OCI-LY1 (cell line): ENCODE results near the gene ODF4.
"Not testable (repeated sequence)": the region's sequence is repeated elsewhere in the genome, so short reads cannot be mapped to it uniquely, and the experiment has no call there.

ENCODE experiments used
- H2AFZ ChIP-seq: fragments of 200-600 bp; sonication (generic), shearing (Covaris generic); 2 replicates; pipeline ENCODE4 v1.6.0; 2014; ENCODE audit warnings: antibody characterized with exemption, mild to moderate bottlenecking, low read length
- H3F3A ChIP-seq: fragments of 200-600 bp; sonication (generic), shearing (Covaris generic); 2 replicates; pipeline ENCODE4 v1.6.0; 2014; ENCODE audit warnings: mild to moderate bottlenecking, antibody characterized with exemption, low read length, moderate library complexity; ENCODE audit not compliant: insufficient read depth
- H3K27ac ChIP-seq: fragments of 200-600 bp; sonication (generic); 2 replicates; pipeline ENCODE4 v1.5.1; 2014; ENCODE audit warnings: low read length, mixed run types, mild to moderate bottlenecking, low read depth; ENCODE audit not compliant: poor library complexity, severe bottlenecking
- H3K27me3 ChIP-seq: fragments of 200-600 bp; sonication (generic); 2 replicates; pipeline ENCODE4 v1.6.0; 2014; ENCODE audit warnings: antibody characterized with exemption, mild to moderate bottlenecking, low read length, moderate library complexity; ENCODE audit not compliant: insufficient read depth
- H3K36me3 ChIP-seq: fragments of 200-600 bp; sonication (generic); 2 replicates; pipeline ENCODE4 v1.6.1; 2014; ENCODE audit warnings: mild to moderate bottlenecking, antibody characterized with exemption, low read length, moderate library complexity, mixed read lengths; ENCODE audit not compliant: insufficient read depth
- H3K4me1 ChIP-seq: fragments of 200-600 bp; sonication (generic); 2 replicates; pipeline ENCODE4 v1.5.1; 2014; ENCODE audit warnings: mild to moderate bottlenecking, low read length, moderate library complexity; ENCODE audit not compliant: insufficient read depth, severe bottlenecking
- H3K4me2 ChIP-seq: fragments of 200-600 bp; sonication (generic), shearing (Covaris generic); 2 replicates; pipeline ENCODE4 v1.6.1; 2014; ENCODE audit warnings: low read length
- H3K4me3 ChIP-seq: fragments of 200-600 bp; sonication (generic); 2 replicates; pipeline ENCODE4 v1.5.1; 2014; ENCODE audit warnings: low read length, low read depth, mild to moderate bottlenecking, mixed read lengths; ENCODE audit not compliant: poor library complexity, severe bottlenecking
- H3K79me2 ChIP-seq: fragments of 200-600 bp; shearing (Covaris generic); 2 replicates; pipeline ENCODE4 v1.6.1; 2016; ENCODE audit warnings: mixed run types, low read length, mixed read lengths; ENCODE audit not compliant: insufficient read depth
- H3K9ac ChIP-seq: fragments of 200-600 bp; sonication (generic), shearing (Covaris generic); 2 replicates; pipeline ENCODE4 v1.6.1; 2014; ENCODE audit warnings: mild to moderate bottlenecking, low read length, mixed read lengths
- H3K9me2 ChIP-seq: fragments of 200-600 bp; sonication (generic), shearing (Covaris generic); 2 replicates; pipeline ENCODE4 v1.6.1; 2014; ENCODE audit warnings: low read depth, mild to moderate bottlenecking, low read length, mixed read lengths
- H3K9me3 ChIP-seq: fragments of 200-600 bp; shearing (Covaris generic); 2 replicates; pipeline ENCODE4 v1.6.1; 2014; ENCODE audit warnings: low read length, mixed read lengths
- H4K20me1 ChIP-seq: fragments of 200-600 bp; sonication (generic), shearing (Covaris generic); 2 replicates; pipeline ENCODE4 v1.6.0; 2016; ENCODE audit warnings: mild to moderate bottlenecking, low read length; ENCODE audit not compliant: insufficient read depth
- CTCF ChIP-seq: fragments of 200-600 bp; sonication (generic), shearing (Covaris generic); IDR thresholded peaks from 2 replicates; pipeline ENCODE4 v1.5.1; 2017; ENCODE audit warnings: mild to moderate bottlenecking, antibody characterized with exemption, low read length, moderate library complexity, mixed read lengths
- EZH2 ChIP-seq: fragments of 200-600 bp; sonication (generic), shearing (Covaris generic); IDR thresholded peaks from 2 replicates; pipeline ENCODE4 v1.8.0; 2017; ENCODE audit warnings: borderline replicate concordance, mixed run types, mild to moderate bottlenecking, antibody characterized with exemption, low read length, moderate library complexity, mixed read lengths

The ODF4 gene

GRCh38 chr17:8345951-8346665 lies 6.5 kb downstream of the ODF4 start:
- Histone ChIP-seq H2AFZ (no peak overlapping the region), H3K9me2 (no peaks in the 10 kb centered on the region), H3F3A (no peaks in the 10 kb centered on the region), H3K4me3 (no peak overlapping the region), H3K9me3 (no peaks in the 10 kb centered on the region), H4K20me1 (no peaks in the 10 kb centered on the region), H3K36me3 (no peaks in the 10 kb centered on the region), H3K27me3 (no peaks in the 10 kb centered on the region), H3K27ac (no peak overlapping the region), H3K4me1 (no peaks in the 10 kb centered on the region), H3K79me2 (no peaks in the 10 kb centered on the region), H3K9ac (no peak overlapping the region), H3K4me2 (no peak overlapping the region)
- no peak for TF ChIP-seq CTCF
- TF ChIP-seq EZH2 = no peak

GRCh38 chr17:8347001-8347400 lies 7.4 kb downstream of the ODF4 start:
- H3K4me2 ChIP-seq, H3K4me3 ChIP-seq, H3K27me3 ChIP-seq, H3K9ac ChIP-seq, H3K9me2 ChIP-seq, H3K27ac ChIP-seq, H2AFZ ChIP-seq, H3K36me3 ChIP-seq, H4K20me1 ChIP-seq, H3K4me1 ChIP-seq, H3F3A ChIP-seq, H3K79me2 ChIP-seq, H3K9me3 ChIP-seq: not testable (repeated sequence)

- Histone ChIP-seq H3K36me3 (no peaks in the 10 kb centered on the region), H3K9me2 (no peaks in the 10 kb centered on the region), H3K79me2 (no peaks in the 10 kb centered on the region), H3K9ac (no peak overlapping the region), H3K4me3 (no peak overlapping the region), H3K27ac (no peak overlapping the region), H2AFZ (no peak overlapping the region), H3K9me3 (no peaks in the 10 kb centered on the region), H3K4me2 (no peak overlapping the region), H3K27me3 (no peaks in the 10 kb centered on the region), H3F3A (no peaks in the 10 kb centered on the region), H3K4me1 (no peaks in the 10 kb centered on the region), H4K20me1 (no peaks in the 10 kb centered on the region)
- TF ChIP-seq CTCF (no peak), EZH2 (no peak)
Measured at GRCh38 chr17:8350339-8350738, 10.7 kb downstream of the ODF4 start.

GRCh38 chr17:8353736-8354135 lies 14.1 kb downstream of the ODF4 start:
- H3K79me2 ChIP-seq = no peaks in the 10 kb centered on the region
- no peak overlapping the region for H3K4me2 ChIP-seq

More at GRCh38 chr17:8353736-8354135, 14.1 kb downstream of the ODF4 start:
- no peaks in the 10 kb centered on the region for H3K4me1 ChIP-seq
- no peaks in the 10 kb centered on the region; the same call in 1 of the 2 replicates for H3K27me3 ChIP-seq
- H4K20me1 ChIP-seq = no peaks in the 10 kb centered on the region
- H3K4me3 ChIP-seq = no peak overlapping the region
- no peak overlapping the region for H3K9ac ChIP-seq
- no peaks in the 10 kb centered on the region; the same call in 1 of the 2 replicates for H3K36me3 ChIP-seq
- TF ChIP-seq EZH2 (no peak), CTCF (no peak)
- no peaks in the 10 kb centered on the region for H3F3A ChIP-seq
- H3K9me3 ChIP-seq = no peaks in the 10 kb centered on the region
- H2AFZ ChIP-seq = no peak overlapping the region
- H3K27ac ChIP-seq = no peak overlapping the region
- no peaks in the 10 kb centered on the region for H3K9me2 ChIP-seq
